D341Med (cell line): ENCODE data around the gene PRKACA.
"Not testable (repeated sequence)": the region's sequence is repeated elsewhere in the genome, so short reads cannot be mapped to it uniquely, and the experiment has no call there.

Experiments
- DNase-seq: peaks from one replicate; pipeline ENCODE4 v3.0.0; 2012; ENCODE audit warnings: low spot score

Gene PRKACA

GRCh38 chr19:14066134-14066533 lies 51.4 kb downstream of the PRKACA start:
- no peak for DNase-seq

- no peak for DNase-seq
Observed at GRCh38 chr19:14063105-14063504, 54.5 kb downstream of the PRKACA start.

- no peak for DNase-seq
Observed at GRCh38 chr19:14062558-14062855, 55.1 kb downstream of the PRKACA start.

GRCh38 chr19:14061751-14062557 lies 55.6 kb downstream of the PRKACA start, which contains the start of gene PALM3:
Gene PALM3, minus strand, starts transcription at chr19:14062076. Its CDS starts 96 bp downstream, at chr19:14061980.
- no peak for DNase-seq

GRCh38 chr19:14061081-14061749 lies 56.3 kb downstream of the PRKACA start:
- DNase-seq: no peak

- DNase-seq: no peak
Observed at GRCh38 chr19:14059652-14060155, 57.9 kb downstream of the PRKACA start.

- DNase-seq: peak; percentile 80
Observed at GRCh38 chr19:14059093-14059480, 58.5 kb downstream of the PRKACA start.

- DNase-seq: no peak
Observed at GRCh38 chr19:14058182-14059092, 59.1 kb downstream of the PRKACA start.

- DNase-seq: no peak
Observed at GRCh38 chr19:14056741-14057356, 60.7 kb downstream of the PRKACA start.

- no peak for DNase-seq
Observed at GRCh38 chr19:14056069-14056666, 61.4 kb downstream of the PRKACA start.

GRCh38 chr19:14055396-14055795 lies 62.2 kb downstream of the PRKACA start:
- DNase-seq: no peak

GRCh38 chr19:14054721-14055120 lies 62.8 kb downstream of the PRKACA start:
- DNase-seq: no peak

GRCh38 chr19:14054099-14054498 lies 63.5 kb downstream of the PRKACA start:
- DNase-seq: no peak

GRCh38 chr19:14053500-14053899 lies 64.1 kb downstream of the PRKACA start:
- DNase-seq: no peak

- no peak for DNase-seq
Observed at GRCh38 chr19:14053032-14053431, 64.5 kb downstream of the PRKACA start.

GRCh38 chr19:14052470-14052869 lies 65.1 kb downstream of the PRKACA start:
- no peak for DNase-seq

GRCh38 chr19:14051980-14052379 lies 65.6 kb downstream of the PRKACA start:
- DNase-seq: no peak

GRCh38 chr19:14050961-14051360 lies 66.6 kb downstream of the PRKACA start:
- not testable (repeated sequence) for DNase-seq

GRCh38 chr19:14050512-14050911 lies 67.0 kb downstream of the PRKACA start:
- DNase-seq: no peak

- DNase-seq: peak; percentile 83
Observed at GRCh38 chr19:14048443-14049153, 69.0 kb downstream of the PRKACA start.

GRCh38 chr19:14047866-14048265 lies 69.7 kb downstream of the PRKACA start:
- not testable (repeated sequence) for DNase-seq
